Liver (tissue), 9 donors: ENCODE results near the gene DIPK1B. TPM values are rescaled to one million over a fixed set of nuclear protein-coding genes. Genes with fewer than 3 reads are reported as not detected.

Experiments
- DNase-seq: peaks from one replicate; pipeline ENCODE4 v3.0.0-alpha.2; 2017; ENCODE audit warnings: low spot score
- H3K27ac ChIP-seq, 2 donors: one replicate each; pipeline ENCODE4 v1.7.0; 2013; ENCODE audit warnings: inconsistent platforms in 2 of 2, low read length in 2 of 2, control low read depth in 1 of 2, low read depth in 1 of 2, mild to moderate bottlenecking in 1 of 2
- H3K27me3 ChIP-seq, 4 donors: one replicate each; pipeline versions ENCODE4 v1.6.1 to v1.7.0; 2013; ENCODE audit warnings: low read length in 3 of 4, inconsistent platforms in 1 of 4, mild to moderate bottlenecking in 1 of 4, moderate library complexity in 1 of 4; ENCODE audit not compliant: control insufficient read depth in 4 of 4, insufficient read depth in 4 of 4
- H3K36me3 ChIP-seq, 4 donors: one replicate each; pipeline versions ENCODE4 v1.6.1 to v1.7.0; 2013; ENCODE audit warnings: low read length in 3 of 4, mild to moderate bottlenecking in 3 of 4, low read depth in 1 of 4, moderate library complexity in 1 of 4; ENCODE audit not compliant: control insufficient read depth in 4 of 4, insufficient read depth in 3 of 4
- H3K4me1 ChIP-seq, 4 donors: one replicate each; pipeline versions ENCODE4 v1.6.1 to v1.7.0; 2013; ENCODE audit warnings: low read length in 3 of 4, mild to moderate bottlenecking in 3 of 4, moderate library complexity in 1 of 4; ENCODE audit not compliant: control insufficient read depth in 4 of 4, insufficient read depth in 4 of 4
- H3K4me3 ChIP-seq, 3 donors: one replicate each; pipeline versions ENCODE4 v1.6.1 to v1.7.0; 2013; ENCODE audit warnings: low read length in 3 of 3, control low read depth in 1 of 3, low read depth in 1 of 3, mild to moderate bottlenecking in 1 of 3
- H3K9ac ChIP-seq, 2 donors: one replicate each; pipeline ENCODE4 v1.7.0; 2013; ENCODE audit warnings: low read length in 2 of 2, mild to moderate bottlenecking in 2 of 2, moderate library complexity in 2 of 2, control low read depth in 1 of 2, low read depth in 1 of 2
- H3K9me3 ChIP-seq, 4 donors: one replicate each; pipeline versions ENCODE4 v1.6.1 to v1.7.0; 2013; ENCODE audit warnings: low read length in 3 of 4; ENCODE audit not compliant: control insufficient read depth in 4 of 4
- CTCF ChIP-seq: fragments of 150-350 bp; IDR thresholded peaks from 2 replicates; pipeline ENCODE4 v1.5.1; 2017; ENCODE audit warnings: improper control_type of control experiment, low read depth, low read length; ENCODE audit not compliant: missing input control
- EGR1 ChIP-seq, 2 donors: IDR thresholded peaks; 2 replicates each; pipeline ENCODE4 v1.6.1; 2016 to 2018; ENCODE audit warnings: antibody characterized with exemption in 2 of 2, low read depth in 2 of 2
- FOXA1 ChIP-seq: IDR thresholded peaks from 2 replicates; pipeline ENCODE4 v1.6.1; 2016; ENCODE audit warnings: antibody characterized with exemption
- FOXA2 ChIP-seq: IDR thresholded peaks from 2 replicates; pipeline ENCODE4 v1.6.1; 2016; ENCODE audit warnings: antibody characterized with exemption
- GABPA ChIP-seq, 2 donors: IDR thresholded peaks in 1 of 2; conservative IDR thresholded peaks in 1 of 2; 2 replicates each; pipeline ENCODE4 v1.6.1; 2016; ENCODE audit warnings: antibody characterized with exemption in 2 of 2, mild to moderate bottlenecking in 1 of 2, moderate library complexity in 1 of 2
- HNF4A ChIP-seq, 2 donors: conservative IDR thresholded peaks; 2 replicates each; pipeline ENCODE4 v1.6.1; 2016; ENCODE audit warnings: antibody characterized with exemption in 2 of 2, mild to moderate bottlenecking in 2 of 2
- HNF4G ChIP-seq: IDR thresholded peaks from 2 replicates; pipeline ENCODE4 v1.6.1; 2016; ENCODE audit warnings: antibody characterized with exemption
- JUND ChIP-seq, 2 donors: IDR thresholded peaks; 2 replicates each; pipeline ENCODE4 v1.6.1; 2016; ENCODE audit warnings: antibody characterized with exemption in 2 of 2
- NR2F2 ChIP-seq: IDR thresholded peaks from 2 replicates; pipeline ENCODE4 v1.6.1; 2016; ENCODE audit warnings: antibody characterized with exemption
- RAD21 ChIP-seq, 2 donors: IDR thresholded peaks; 2 replicates each; pipeline ENCODE4 v1.6.1; 2016; ENCODE audit warnings: antibody characterized with exemption in 2 of 2, mild to moderate bottlenecking in 2 of 2
- RXRA ChIP-seq, 2 donors: IDR thresholded peaks; 2 replicates each; pipeline ENCODE4 v1.6.1; 2017 to 2018; ENCODE audit warnings: antibody characterized with exemption in 2 of 2, mild to moderate bottlenecking in 1 of 2
- SP1 ChIP-seq: IDR thresholded peaks from 2 replicates; pipeline ENCODE4 v1.6.1; 2018; ENCODE audit warnings: antibody characterized with exemption, mild to moderate bottlenecking
- TAF1 ChIP-seq: conservative IDR thresholded peaks from 2 replicates; pipeline ENCODE4 v1.6.1; 2016; ENCODE audit warnings: antibody characterized with exemption, mild to moderate bottlenecking
- YY1 ChIP-seq: IDR thresholded peaks from 2 replicates; pipeline ENCODE4 v1.6.1; 2016; ENCODE audit warnings: antibody characterized with exemption, mild to moderate bottlenecking
- WGBS: extraction: QIAGEN DNeasy Blood & Tissue Kit; methylation state at CpG from one replicate; pipeline ENCODE4 v1.1.7; 2013; 5-methylcytosine and 5-hydroxymethylcytosine counted together
- polyA plus RNA-seq, 2 donors: library from polyadenylated mRNA; stranded (reverse) in 1 of 2; unstranded in 1 of 2; fragments of 200-250 nt in 1 of 2; fragments of >200 nt in 1 of 2; fragmentation: Nextera tagmentation in 1 of 2; extraction: Ambion mirVana in 1 of 2; gene quantifications; one replicate each; pipeline versions ENCODE4 v1.2.1 to v1.2.3, GENCODE V29; 2013 to 2015
- total RNA-seq, 2 donors: library from RNA; depleted of rRNA; stranded (reverse); fragments of >200 nt; gene quantifications; one replicate each; pipeline ENCODE4 v1.2.3, GENCODE V29; 2014
- TF ChIP-seq, protein P1 (sequence below): IDR thresholded peaks from 2 replicates; pipeline ENCODE4 v1.6.1; 2016; ENCODE audit warnings: antibody characterized with exemption
- TF ChIP-seq, protein P2 (sequence below): IDR thresholded peaks from 2 replicates; pipeline ENCODE4 v1.6.1; 2016; ENCODE audit warnings: antibody characterized with exemption
- TF ChIP-seq, protein P3 (sequence below): IDR thresholded peaks from 2 replicates; pipeline ENCODE4 v1.6.1; 2016; ENCODE audit warnings: antibody characterized with exemption
- donor health status: healthy.
- donor health status: healthy.
- donor health status: healthy.
- donor health status: healthy.
- donor health status: healthy.

DIPK1B gene
- total and polyA plus RNA-seq, 4 donors, result 2.3 to 19.7 (median 5.2) TPM

- TF ChIP-seq, protein P1, sequence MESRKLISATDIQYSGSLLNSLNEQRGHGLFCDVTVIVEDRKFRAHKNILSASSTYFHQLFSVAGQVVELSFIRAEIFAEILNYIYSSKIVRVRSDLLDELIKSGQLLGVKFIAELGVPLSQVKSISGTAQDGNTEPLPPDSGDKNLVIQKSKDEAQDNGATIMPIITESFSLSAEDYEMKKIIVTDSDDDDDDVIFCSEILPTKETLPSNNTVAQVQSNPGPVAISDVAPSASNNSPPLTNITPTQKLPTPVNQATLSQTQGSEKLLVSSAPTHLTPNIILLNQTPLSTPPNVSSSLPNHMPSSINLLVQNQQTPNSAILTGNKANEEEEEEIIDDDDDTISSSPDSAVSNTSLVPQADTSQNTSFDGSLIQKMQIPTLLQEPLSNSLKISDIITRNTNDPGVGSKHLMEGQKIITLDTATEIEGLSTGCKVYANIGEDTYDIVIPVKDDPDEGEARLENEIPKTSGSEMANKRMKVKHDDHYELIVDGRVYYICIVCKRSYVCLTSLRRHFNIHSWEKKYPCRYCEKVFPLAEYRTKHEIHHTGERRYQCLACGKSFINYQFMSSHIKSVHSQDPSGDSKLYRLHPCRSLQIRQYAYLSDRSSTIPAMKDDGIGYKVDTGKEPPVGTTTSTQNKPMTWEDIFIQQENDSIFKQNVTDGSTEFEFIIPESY, result no peak
- TF ChIP-seq JUND (IDR thresholded peaks at IDR 0.05), result no peak
Measured at GRCh38 chr9:136666372-136667213, 45.8 kb upstream of the DIPK1B start (continued).

GRCh38 chr9:136667214-136667939, 45.0 kb upstream of the DIPK1B start:
- no peaks in the 10 kb centered on the region for H3K27me3 ChIP-seq
- no peak overlapping the region for H3K9ac ChIP-seq
- H3K27ac ChIP-seq, result peak overlapping the region in 1 of 2 donors; percentile 41
- 63% methylated on average over 21 of the region's 21 CpGs for WGBS
- H3K9me3 ChIP-seq, result no peaks in the 10 kb centered on the region
- no peak for DNase-seq
- H3K4me3 ChIP-seq, result peak overlapping the region in 2 of 3 donors; percentile 27 to 66
- H3K4me1 ChIP-seq, result peaks cover 8 to 24% (median 16%) of the 10 kb centered on the region in 4 donors
- TF ChIP-seq NR2F2 (no peak), GABPA (IDR thresholded peaks at IDR 0.05 in 1 of 2, conservative IDR thresholded peaks at IDR 0.05 in 1 of 2) (no peak), YY1 (no peak), EGR1 (IDR thresholded peaks at IDR 0.05; ENCODE audit: low read depth in 2 of 2) (no peak), HNF4G (no peak), RXRA (IDR thresholded peaks at IDR 0.05) (no peak)
- TF ChIP-seq, protein P2, sequence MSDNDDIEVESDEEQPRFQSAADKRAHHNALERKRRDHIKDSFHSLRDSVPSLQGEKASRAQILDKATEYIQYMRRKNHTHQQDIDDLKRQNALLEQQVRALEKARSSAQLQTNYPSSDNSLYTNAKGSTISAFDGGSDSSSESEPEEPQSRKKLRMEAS, result no peak
- TF ChIP-seq, protein P1, result no peak
- H3K36me3 ChIP-seq, result no peaks in the 10 kb centered on the region

GRCh38 chr9:136667940-136668760, 44.2 kb upstream of the DIPK1B start:
- H3K36me3 ChIP-seq, result no peaks in the 10 kb centered on the region
- H3K4me3 ChIP-seq, result peak overlapping the region in 1 of 3 donors; percentile 66
- H3K27me3 ChIP-seq, result no peaks in the 10 kb centered on the region
- H3K4me1 ChIP-seq, result peaks cover 12 to 31% (median 23%) of the 10 kb centered on the region in 4 donors
- no peak for DNase-seq
- no peak for TF ChIP-seq FOXA2
- TF ChIP-seq CTCF, result no peak
- TF ChIP-seq FOXA1, result no peak
- no peak for TF ChIP-seq RXRA (IDR thresholded peaks at IDR 0.05)
- no peak for TF ChIP-seq TAF1
- TF ChIP-seq NR2F2, result no peak
- TF ChIP-seq, protein P3, sequence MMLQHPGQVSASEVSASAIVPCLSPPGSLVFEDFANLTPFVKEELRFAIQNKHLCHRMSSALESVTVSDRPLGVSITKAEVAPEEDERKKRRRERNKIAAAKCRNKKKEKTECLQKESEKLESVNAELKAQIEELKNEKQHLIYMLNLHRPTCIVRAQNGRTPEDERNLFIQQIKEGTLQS, result no peak
- no peak for TF ChIP-seq EGR1 (IDR thresholded peaks at IDR 0.05; ENCODE audit: low read depth in 2 of 2)
- TF ChIP-seq RAD21 (IDR thresholded peaks at IDR 0.05), result no peak
- no peak for TF ChIP-seq YY1
- no peak for TF ChIP-seq SP1
- TF ChIP-seq, protein P1, result no peak
- TF ChIP-seq, protein P2, result no peak
- no peak for TF ChIP-seq HNF4A (conservative IDR thresholded peaks at IDR 0.05)
- H3K27ac ChIP-seq, result no peak overlapping the region
- WGBS, result 61% methylated on average over 40 of the region's 40 CpGs
- H3K9me3 ChIP-seq, result no peaks in the 10 kb centered on the region
- H3K9ac ChIP-seq, result no peak overlapping the region
